Gastrocnemius medialis (tissue), 4 donors: ENCODE data around the gene NET1. TPM values are rescaled to one million over a fixed set of nuclear protein-coding genes. Genes with fewer than 3 reads are reported as not detected.

ENCODE experiments used
- ATAC-seq, 2 donors: fragments of 150-250 bp; one replicate each; pipeline ENCODE4 v1.9.1; 2016
- DNase-seq, 2 donors: peaks; one replicate each; pipeline ENCODE4 v3.0.0-alpha.2; 2019
- H3K27ac ChIP-seq, 4 donors: fragments of 200-600 bp; sonication (generic); 1 replicate in 1 of 4; 2 replicates in 3 of 4; pipeline ENCODE4 v1.5.1; 2016 to 2018; ENCODE audit warnings: mild to moderate bottlenecking in 2 of 4, moderate library complexity in 1 of 4
- H3K27me3 ChIP-seq, 3 donors: fragments of 200-600 bp; sonication (generic) in 2 of 3; 1 replicate in 1 of 3; 2 replicates in 2 of 3; pipeline versions ENCODE4 v1.5.1 to v1.6.0; 2016 to 2019; ENCODE audit warnings: mild to moderate bottlenecking in 1 of 3, moderate library complexity in 1 of 3
- H3K36me3 ChIP-seq, 2 donors: fragments of 200-600 bp; sonication (generic) in 1 of 2; one replicate each; pipeline ENCODE4 v1.5.1; 2017 to 2018
- H3K4me1 ChIP-seq, 2 donors: fragments of 200-600 bp; sonication (generic) in 1 of 2; one replicate each; pipeline ENCODE4 v1.5.1; 2016 to 2017; ENCODE audit warnings: mild to moderate bottlenecking in 2 of 2
- H3K4me3 ChIP-seq, 4 donors: fragments of 200-600 bp; sonication (generic) in 3 of 4; 1 replicate in 1 of 4; 2 replicates in 3 of 4; pipeline ENCODE4 v1.5.1; 2016 to 2019; ENCODE audit warnings: mild to moderate bottlenecking in 2 of 4
- H3K9me3 ChIP-seq, 3 donors: fragments of 200-600 bp; sonication (generic) in 2 of 3; 1 replicate in 1 of 3; 2 replicates in 2 of 3; pipeline ENCODE4 v1.5.1; 2016 to 2019
- POLR2A ChIP-seq, 2 donors: fragments of 450-650 bp; IDR thresholded peaks; one replicate each; pipeline ENCODE4 v1.6.1; 2017; ENCODE audit warnings: antibody characterized with exemption in 2 of 2, mild to moderate bottlenecking in 2 of 2, moderate library complexity in 2 of 2
- in situ Hi-C, 4 donors: fragments of 200-750 bp; cut with MboI; loops; one replicate each; pipeline versions ENCODE4 v1.15.0 to v1.8.0; 2017; ENCODE audit warnings: low sequenced_read_pairs in 4 of 4
- intact Hi-C: fragments of 100-400 bp; cut with DNase I; formaldehyde crosslinking; loops from one replicate; pipeline ENCODE4 v1.15.1; 2023; ENCODE audit warnings: low total_unique reads
- total RNA-seq, 4 donors: library from RNA; depleted of rRNA; stranded (reverse); fragments of >200 nt; gene quantifications; one replicate each; pipeline versions ENCODE4 v1.1.0 to v1.2.3, GENCODE V29; 2016
- TF ChIP-seq, protein P1 (sequence below), 5 experiments: fragments of 450-650 bp in 3 of 5; fragments of 200-600 bp in 2 of 5; sonication (generic) in 2 of 5; IDR thresholded peaks in 4 of 5; conservative IDR thresholded peaks in 1 of 5; 1 replicate in 4 of 5; 2 replicates in 1 of 5; pipeline ENCODE4 v1.5.1; 2016 to 2019; ENCODE audit warnings: antibody characterized with exemption in 5 of 5, mild to moderate bottlenecking in 3 of 5, moderate library complexity in 3 of 5

The NET1 gene
- total RNA-seq, 4 donors from 2014 or later = 19.8 to 76.4 (median 36.3) TPM

DNA sequence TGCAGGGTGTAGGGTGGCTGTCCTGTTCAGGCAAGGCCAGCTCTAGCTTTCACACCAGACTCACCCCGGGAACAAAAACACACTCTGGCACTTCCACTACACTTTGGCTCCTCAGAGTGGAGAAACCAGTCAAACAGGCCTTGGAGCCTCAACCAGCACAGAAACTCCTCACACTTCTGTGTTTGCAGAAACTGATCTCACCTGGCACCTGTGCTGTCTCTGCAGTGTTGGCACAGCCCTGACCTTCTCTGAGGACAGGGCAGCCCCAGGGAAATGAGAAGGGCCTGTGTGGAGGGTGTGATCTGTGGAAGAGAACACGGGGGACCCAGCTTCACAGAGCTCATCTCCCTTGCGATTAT, 91.1 kb downstream of the NET1 start:
- no peaks in the 10 kb centered on the region for H3K36me3 ChIP-seq
- no peaks in the 10 kb centered on the region for H3K9me3 ChIP-seq
- in situ Hi-C loops = no loop called here
- no peaks in the 10 kb centered on the region for H3K27me3 ChIP-seq
- H3K27ac ChIP-seq = no peak overlapping the region
- H3K4me1 ChIP-seq = no peaks in the 10 kb centered on the region
- ATAC-seq = no peak
- no peak overlapping the region for H3K4me3 ChIP-seq
- intact Hi-C loops = no loop called here
- no peak for DNase-seq
- TF ChIP-seq POLR2A (IDR thresholded peaks at IDR 0.05) = no peak

DNA sequence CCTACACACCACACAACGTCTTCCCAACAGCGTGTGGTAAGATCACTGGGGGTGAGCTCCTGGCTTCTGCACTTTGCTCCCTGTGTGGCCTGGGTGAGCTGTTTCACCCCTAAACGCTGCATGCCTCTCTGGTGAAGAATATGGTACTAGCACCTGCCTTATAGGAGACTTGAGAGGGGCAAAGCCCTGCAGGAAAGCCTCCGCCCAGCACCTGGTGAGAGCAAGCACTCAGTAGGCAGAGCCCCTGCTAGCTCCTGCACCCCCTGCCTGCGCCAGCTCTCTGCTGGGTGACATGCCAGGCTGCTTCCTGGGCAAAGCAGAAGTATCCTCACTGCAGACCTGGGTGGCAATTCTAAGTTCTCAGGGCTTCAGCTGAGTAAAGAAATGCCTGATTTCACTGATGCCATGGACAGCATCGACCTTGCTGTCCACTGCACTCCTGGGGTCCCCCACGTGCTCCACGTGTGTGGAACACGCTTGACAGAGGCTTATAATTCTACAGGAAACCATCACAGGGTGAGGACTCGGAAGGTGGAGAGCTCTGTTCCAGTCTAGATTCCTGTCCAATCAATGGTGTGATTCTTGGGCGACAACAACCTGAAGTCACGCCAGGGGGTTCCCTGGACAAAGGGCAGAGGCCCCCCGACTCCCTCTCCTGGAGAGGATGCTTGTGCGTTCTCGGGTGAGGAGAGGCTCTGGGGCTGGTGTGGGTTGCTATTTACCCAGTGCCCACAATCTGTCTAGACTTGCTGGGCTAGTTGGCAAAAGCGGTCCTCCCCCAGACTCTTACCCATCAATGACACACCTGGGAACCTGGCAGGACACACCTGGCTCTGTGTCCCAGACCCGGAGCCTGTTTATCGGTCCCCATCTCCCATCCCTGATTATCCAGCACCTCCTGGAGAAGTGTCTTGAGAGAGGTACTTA, 92.1 kb downstream of the NET1 start:
- no peak overlapping the region for H3K27ac ChIP-seq
- intact Hi-C loops (no loop called here), in situ Hi-C loops (no loop called here)
- H3K36me3 ChIP-seq = no peaks in the 10 kb centered on the region
- ATAC-seq (no peak), DNase-seq (no peak)
- H3K9me3 ChIP-seq = no peaks in the 10 kb centered on the region
- TF ChIP-seq, protein P1, sequence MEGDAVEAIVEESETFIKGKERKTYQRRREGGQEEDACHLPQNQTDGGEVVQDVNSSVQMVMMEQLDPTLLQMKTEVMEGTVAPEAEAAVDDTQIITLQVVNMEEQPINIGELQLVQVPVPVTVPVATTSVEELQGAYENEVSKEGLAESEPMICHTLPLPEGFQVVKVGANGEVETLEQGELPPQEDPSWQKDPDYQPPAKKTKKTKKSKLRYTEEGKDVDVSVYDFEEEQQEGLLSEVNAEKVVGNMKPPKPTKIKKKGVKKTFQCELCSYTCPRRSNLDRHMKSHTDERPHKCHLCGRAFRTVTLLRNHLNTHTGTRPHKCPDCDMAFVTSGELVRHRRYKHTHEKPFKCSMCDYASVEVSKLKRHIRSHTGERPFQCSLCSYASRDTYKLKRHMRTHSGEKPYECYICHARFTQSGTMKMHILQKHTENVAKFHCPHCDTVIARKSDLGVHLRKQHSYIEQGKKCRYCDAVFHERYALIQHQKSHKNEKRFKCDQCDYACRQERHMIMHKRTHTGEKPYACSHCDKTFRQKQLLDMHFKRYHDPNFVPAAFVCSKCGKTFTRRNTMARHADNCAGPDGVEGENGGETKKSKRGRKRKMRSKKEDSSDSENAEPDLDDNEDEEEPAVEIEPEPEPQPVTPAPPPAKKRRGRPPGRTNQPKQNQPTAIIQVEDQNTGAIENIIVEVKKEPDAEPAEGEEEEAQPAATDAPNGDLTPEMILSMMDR (IDR thresholded peaks at IDR 0.05 in 4 of 5, conservative IDR thresholded peaks at IDR 0.05 in 1 of 5) = no peak
- TF ChIP-seq POLR2A (IDR thresholded peaks at IDR 0.05) = no peak
- no peaks in the 10 kb centered on the region for H3K27me3 ChIP-seq
- H3K4me3 ChIP-seq = no peak overlapping the region
- H3K4me1 ChIP-seq = no peaks in the 10 kb centered on the region

DNA sequence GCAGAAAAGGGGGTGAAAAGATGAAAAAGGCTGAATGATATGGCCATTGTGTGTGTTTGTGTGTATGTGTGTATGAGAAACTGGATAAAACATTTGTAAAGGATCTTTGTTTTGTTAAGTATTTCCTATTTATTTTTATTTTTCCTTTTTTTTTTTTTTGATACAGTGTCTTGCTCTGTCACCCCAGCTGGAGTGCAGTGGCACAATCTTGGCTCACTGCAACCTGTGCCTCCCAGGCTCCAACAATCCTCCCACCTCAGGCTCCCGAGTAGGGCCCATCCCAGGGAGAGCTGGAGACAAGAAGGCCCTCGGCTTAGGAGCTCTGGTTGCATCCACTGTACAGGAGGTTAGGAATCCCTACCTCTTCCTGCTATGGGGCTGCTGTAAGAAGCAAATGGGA, 93.9 kb downstream of the NET1 start:
- Histone ChIP-seq H3K27ac (no peak overlapping the region), H3K27me3 (no peaks in the 10 kb centered on the region), H3K4me1 (no peaks in the 10 kb centered on the region), H3K9me3 (no peaks in the 10 kb centered on the region), H3K4me3 (no peak overlapping the region), H3K36me3 (no peaks in the 10 kb centered on the region)
- DNase-seq = no peak
- TF ChIP-seq, protein P1 (IDR thresholded peaks at IDR 0.05 in 4 of 5, conservative IDR thresholded peaks at IDR 0.05 in 1 of 5) = no peak
- TF ChIP-seq POLR2A (IDR thresholded peaks at IDR 0.05) = no peak
- in situ Hi-C loops (no loop called here), intact Hi-C loops (no loop called here)
- no peak for ATAC-seq

DNA sequence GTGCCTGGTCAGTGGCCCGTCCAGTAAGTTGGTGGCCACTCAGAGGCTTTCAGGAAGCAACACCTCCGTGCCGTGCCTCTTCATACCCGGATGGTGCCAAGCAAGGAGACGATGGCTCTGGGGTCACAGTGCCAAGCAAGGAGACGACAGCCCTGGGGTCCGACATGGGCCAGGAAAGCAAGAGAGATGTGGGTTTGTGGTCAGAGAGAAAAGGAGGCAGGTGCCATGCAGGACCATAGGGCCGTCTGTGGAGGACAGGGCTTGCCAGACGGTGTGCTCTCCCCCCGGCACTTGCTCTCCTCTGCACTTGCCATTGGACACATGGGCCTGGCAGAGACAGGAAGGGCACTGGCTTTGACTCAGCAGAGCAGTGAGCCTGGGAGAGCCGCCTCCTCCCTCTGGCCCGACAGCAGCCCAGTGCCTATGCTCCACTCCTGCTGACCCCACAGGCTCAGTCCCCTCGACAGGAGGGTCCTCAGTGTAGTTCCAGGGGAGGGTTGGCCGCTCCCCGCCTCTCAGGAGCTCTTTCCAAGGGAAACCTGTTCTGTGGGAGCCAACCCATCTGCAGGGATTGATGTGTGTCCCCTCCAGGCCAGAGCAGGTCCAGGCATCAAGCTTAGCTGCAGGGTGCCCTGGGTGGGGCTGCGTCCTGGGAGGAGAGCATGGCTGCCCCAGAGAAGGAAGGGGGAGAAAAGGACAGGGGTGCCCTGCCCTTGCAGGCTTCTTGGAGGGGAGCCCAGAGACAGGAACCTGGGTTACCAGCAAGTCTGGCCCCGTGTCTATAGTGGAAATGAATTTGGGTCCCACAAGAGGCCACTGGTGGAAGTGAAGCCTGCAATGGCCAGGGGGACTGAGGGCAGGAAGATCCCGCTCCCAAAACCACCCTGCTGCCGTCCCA, 94.6 kb downstream of the NET1 start:
- Histone ChIP-seq H3K36me3 (no peaks in the 10 kb centered on the region), H3K4me1 (no peaks in the 10 kb centered on the region), H3K27me3 (no peaks in the 10 kb centered on the region), H3K9me3 (no peaks in the 10 kb centered on the region), H3K27ac (no peak overlapping the region), H3K4me3 (no peak overlapping the region)
- intact Hi-C loops = no loop called here
- DNase-seq = no peak
- TF ChIP-seq POLR2A (IDR thresholded peaks at IDR 0.05) = no peak
- in situ Hi-C loops = no loop called here
- no peak for ATAC-seq

DNA sequence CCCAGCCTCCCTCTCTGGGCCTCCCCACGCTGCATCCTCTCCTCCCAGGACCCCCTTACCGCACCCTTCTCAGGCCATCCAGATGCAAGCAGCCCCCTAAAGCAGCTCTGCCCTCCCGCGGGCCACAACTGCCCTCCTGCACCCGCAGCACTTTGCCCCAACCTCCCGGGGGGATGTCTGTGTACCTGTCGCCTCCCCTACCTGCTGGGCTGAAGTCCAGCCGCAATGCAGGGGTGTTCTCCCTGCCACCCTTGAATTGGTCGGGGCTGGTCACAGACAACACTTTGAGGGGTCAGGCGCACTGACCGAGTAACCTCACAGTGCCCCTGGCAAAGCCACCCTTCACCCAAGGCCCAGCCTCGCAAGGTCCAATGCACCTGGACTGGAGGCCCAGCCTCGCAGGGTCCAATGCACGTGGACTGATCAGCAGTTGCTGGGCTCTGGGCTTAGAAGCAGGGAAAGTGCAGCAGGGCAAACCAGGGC, 95.3 kb downstream of the NET1 start:
- no peak overlapping the region for H3K27ac ChIP-seq

More for the DNA sequence above, 95.3 kb downstream of the NET1 start:
- no peak for ATAC-seq
- Histone ChIP-seq H3K36me3 (no peaks in the 10 kb centered on the region), H3K4me1 (no peaks in the 10 kb centered on the region), H3K9me3 (no peaks in the 10 kb centered on the region), H3K27me3 (no peaks in the 10 kb centered on the region), H3K4me3 (no peak overlapping the region)
- TF ChIP-seq, protein P1 (IDR thresholded peaks at IDR 0.05 in 4 of 5, conservative IDR thresholded peaks at IDR 0.05 in 1 of 5) = no peak
- TF ChIP-seq POLR2A (IDR thresholded peaks at IDR 0.05) = no peak
- DNase-seq = no peak
- in situ Hi-C loops = no loop called here
- intact Hi-C loops = no loop called here
